Liver (tissue), 3 donors: ENCODE measurements around the gene ADAMTS6.
A peak's percentile ranks its signal among the peaks of the same experiment; 100 is the strongest.

ENCODE experiments used
- NR2F2 ChIP-seq: IDR thresholded peaks from 2 replicates; pipeline ENCODE4 v1.6.1; 2016; ENCODE audit warnings: antibody characterized with exemption
- RAD21 ChIP-seq, 2 donors: IDR thresholded peaks; 2 replicates each; pipeline ENCODE4 v1.6.1; 2016; ENCODE audit warnings: antibody characterized with exemption in 2 of 2, mild to moderate bottlenecking in 2 of 2
- RXRA ChIP-seq, 2 donors: IDR thresholded peaks; 2 replicates each; pipeline ENCODE4 v1.6.1; 2017 to 2018; ENCODE audit warnings: antibody characterized with exemption in 2 of 2, mild to moderate bottlenecking in 1 of 2
- SP1 ChIP-seq: IDR thresholded peaks from 2 replicates; pipeline ENCODE4 v1.6.1; 2018; ENCODE audit warnings: antibody characterized with exemption, mild to moderate bottlenecking
- TAF1 ChIP-seq: conservative IDR thresholded peaks from 2 replicates; pipeline ENCODE4 v1.6.1; 2016; ENCODE audit warnings: antibody characterized with exemption, mild to moderate bottlenecking
- YY1 ChIP-seq: IDR thresholded peaks from 2 replicates; pipeline ENCODE4 v1.6.1; 2016; ENCODE audit warnings: antibody characterized with exemption, mild to moderate bottlenecking
- TF ChIP-seq, protein P1 (sequence below): fragments of 150-350 bp; IDR thresholded peaks from 2 replicates; pipeline ENCODE4 v1.5.1; 2017; ENCODE audit warnings: improper control_type of control experiment, low read depth, low read length; ENCODE audit not compliant: missing input control
- TF ChIP-seq, protein P2 (sequence below): IDR thresholded peaks from 2 replicates; pipeline ENCODE4 v1.6.1; 2016; ENCODE audit warnings: antibody characterized with exemption
- TF ChIP-seq, protein P3 (sequence below): IDR thresholded peaks from 2 replicates; pipeline ENCODE4 v1.6.1; 2016; ENCODE audit warnings: antibody characterized with exemption, mild to moderate bottlenecking
- donor health status: healthy.
- donor health status: healthy.

DNA sequence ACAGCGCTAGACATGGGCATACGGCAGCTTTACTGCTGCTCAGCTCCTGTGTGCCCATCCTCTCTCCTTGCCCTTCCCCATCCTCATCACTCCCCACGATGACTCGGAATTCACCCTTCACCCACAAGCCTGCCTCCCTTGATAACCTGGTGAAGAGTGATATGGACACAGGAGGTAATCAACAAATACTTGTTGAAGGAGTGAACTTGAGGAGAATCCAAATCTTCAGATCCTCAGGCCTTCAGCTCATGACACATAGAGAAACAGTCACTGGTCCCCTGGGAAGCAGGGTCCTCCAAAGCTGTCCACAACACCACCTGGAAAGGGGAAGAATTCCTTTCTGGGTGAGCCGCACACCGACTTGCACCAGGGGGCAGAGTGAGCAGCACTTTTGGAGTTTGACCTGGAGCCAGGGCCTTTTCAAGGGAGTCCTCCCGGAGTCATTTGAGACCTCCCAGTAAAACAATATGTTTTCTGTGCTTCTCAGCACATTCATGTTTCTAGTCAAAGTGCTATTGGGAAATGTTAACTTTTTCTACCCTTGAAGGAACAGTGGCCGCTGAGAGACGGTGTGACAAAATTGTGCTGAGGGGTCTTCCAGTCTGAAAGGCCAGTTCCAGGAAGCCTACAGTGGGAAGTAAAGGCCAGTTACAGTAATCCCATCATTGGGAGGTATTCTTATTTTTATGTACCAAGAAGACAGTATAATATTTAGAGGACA lies 380.6 kb downstream of the ADAMTS6 start:
- TF ChIP-seq, protein P1, sequence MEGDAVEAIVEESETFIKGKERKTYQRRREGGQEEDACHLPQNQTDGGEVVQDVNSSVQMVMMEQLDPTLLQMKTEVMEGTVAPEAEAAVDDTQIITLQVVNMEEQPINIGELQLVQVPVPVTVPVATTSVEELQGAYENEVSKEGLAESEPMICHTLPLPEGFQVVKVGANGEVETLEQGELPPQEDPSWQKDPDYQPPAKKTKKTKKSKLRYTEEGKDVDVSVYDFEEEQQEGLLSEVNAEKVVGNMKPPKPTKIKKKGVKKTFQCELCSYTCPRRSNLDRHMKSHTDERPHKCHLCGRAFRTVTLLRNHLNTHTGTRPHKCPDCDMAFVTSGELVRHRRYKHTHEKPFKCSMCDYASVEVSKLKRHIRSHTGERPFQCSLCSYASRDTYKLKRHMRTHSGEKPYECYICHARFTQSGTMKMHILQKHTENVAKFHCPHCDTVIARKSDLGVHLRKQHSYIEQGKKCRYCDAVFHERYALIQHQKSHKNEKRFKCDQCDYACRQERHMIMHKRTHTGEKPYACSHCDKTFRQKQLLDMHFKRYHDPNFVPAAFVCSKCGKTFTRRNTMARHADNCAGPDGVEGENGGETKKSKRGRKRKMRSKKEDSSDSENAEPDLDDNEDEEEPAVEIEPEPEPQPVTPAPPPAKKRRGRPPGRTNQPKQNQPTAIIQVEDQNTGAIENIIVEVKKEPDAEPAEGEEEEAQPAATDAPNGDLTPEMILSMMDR, result peak; percentile 67
- no peak for TF ChIP-seq TAF1
- TF ChIP-seq RXRA (IDR thresholded peaks at IDR 0.05), result no peak
- no peak for TF ChIP-seq SP1
- TF ChIP-seq, protein P2, sequence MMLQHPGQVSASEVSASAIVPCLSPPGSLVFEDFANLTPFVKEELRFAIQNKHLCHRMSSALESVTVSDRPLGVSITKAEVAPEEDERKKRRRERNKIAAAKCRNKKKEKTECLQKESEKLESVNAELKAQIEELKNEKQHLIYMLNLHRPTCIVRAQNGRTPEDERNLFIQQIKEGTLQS, result no peak
- TF ChIP-seq, protein P3, sequence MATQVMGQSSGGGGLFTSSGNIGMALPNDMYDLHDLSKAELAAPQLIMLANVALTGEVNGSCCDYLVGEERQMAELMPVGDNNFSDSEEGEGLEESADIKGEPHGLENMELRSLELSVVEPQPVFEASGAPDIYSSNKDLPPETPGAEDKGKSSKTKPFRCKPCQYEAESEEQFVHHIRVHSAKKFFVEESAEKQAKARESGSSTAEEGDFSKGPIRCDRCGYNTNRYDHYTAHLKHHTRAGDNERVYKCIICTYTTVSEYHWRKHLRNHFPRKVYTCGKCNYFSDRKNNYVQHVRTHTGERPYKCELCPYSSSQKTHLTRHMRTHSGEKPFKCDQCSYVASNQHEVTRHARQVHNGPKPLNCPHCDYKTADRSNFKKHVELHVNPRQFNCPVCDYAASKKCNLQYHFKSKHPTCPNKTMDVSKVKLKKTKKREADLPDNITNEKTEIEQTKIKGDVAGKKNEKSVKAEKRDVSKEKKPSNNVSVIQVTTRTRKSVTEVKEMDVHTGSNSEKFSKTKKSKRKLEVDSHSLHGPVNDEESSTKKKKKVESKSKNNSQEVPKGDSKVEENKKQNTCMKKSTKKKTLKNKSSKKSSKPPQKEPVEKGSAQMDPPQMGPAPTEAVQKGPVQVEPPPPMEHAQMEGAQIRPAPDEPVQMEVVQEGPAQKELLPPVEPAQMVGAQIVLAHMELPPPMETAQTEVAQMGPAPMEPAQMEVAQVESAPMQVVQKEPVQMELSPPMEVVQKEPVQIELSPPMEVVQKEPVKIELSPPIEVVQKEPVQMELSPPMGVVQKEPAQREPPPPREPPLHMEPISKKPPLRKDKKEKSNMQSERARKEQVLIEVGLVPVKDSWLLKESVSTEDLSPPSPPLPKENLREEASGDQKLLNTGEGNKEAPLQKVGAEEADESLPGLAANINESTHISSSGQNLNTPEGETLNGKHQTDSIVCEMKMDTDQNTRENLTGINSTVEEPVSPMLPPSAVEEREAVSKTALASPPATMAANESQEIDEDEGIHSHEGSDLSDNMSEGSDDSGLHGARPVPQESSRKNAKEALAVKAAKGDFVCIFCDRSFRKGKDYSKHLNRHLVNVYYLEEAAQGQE, result no peak
- TF ChIP-seq NR2F2, result no peak
- no peak for TF ChIP-seq YY1
- peak; percentile 86 to 87 for TF ChIP-seq RAD21 (IDR thresholded peaks at IDR 0.05)
